NB4 (cell line): ENCODE measurements around the gene TPM4.

ENCODE experiments used
- MYC ChIP-seq: IDR thresholded peaks from 2 replicates; pipeline ENCODE4 v1.6.1; 2011; ENCODE audit warnings: low read depth, low read length
- POLR2A ChIP-seq: IDR thresholded peaks from 2 replicates; pipeline ENCODE4 v1.6.1; 2011; ENCODE audit warnings: mild to moderate bottlenecking; ENCODE audit not compliant: insufficient read length; ENCODE audit errors: extremely low read depth
- TF ChIP-seq, protein P1 (sequence below): IDR thresholded peaks from one replicate; pipeline ENCODE4 v1.5.1; 2012; ENCODE audit warnings: low read depth, low read length
- TF ChIP-seq, protein P2 (sequence below): IDR thresholded peaks from 2 replicates; pipeline ENCODE4 v1.6.1; 2011; ENCODE audit warnings: low read depth, low read length

- TF ChIP-seq, protein P1, sequence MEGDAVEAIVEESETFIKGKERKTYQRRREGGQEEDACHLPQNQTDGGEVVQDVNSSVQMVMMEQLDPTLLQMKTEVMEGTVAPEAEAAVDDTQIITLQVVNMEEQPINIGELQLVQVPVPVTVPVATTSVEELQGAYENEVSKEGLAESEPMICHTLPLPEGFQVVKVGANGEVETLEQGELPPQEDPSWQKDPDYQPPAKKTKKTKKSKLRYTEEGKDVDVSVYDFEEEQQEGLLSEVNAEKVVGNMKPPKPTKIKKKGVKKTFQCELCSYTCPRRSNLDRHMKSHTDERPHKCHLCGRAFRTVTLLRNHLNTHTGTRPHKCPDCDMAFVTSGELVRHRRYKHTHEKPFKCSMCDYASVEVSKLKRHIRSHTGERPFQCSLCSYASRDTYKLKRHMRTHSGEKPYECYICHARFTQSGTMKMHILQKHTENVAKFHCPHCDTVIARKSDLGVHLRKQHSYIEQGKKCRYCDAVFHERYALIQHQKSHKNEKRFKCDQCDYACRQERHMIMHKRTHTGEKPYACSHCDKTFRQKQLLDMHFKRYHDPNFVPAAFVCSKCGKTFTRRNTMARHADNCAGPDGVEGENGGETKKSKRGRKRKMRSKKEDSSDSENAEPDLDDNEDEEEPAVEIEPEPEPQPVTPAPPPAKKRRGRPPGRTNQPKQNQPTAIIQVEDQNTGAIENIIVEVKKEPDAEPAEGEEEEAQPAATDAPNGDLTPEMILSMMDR, result no peak
- no peak for TF ChIP-seq POLR2A
- TF ChIP-seq MYC, result no peak
- TF ChIP-seq, protein P2, sequence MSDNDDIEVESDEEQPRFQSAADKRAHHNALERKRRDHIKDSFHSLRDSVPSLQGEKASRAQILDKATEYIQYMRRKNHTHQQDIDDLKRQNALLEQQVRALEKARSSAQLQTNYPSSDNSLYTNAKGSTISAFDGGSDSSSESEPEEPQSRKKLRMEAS, result no peak
Measured at GRCh38 chr19:16075430-16076153, 703 bp upstream of the TPM4 start.
